ENCODE measurements around the gene SMARCD2.
"Not testable (repeated sequence)": the region's sequence is repeated elsewhere in the genome, so short reads cannot be mapped to it uniquely, and the experiment has no call there.

SMARCD2 gene

DNA sequence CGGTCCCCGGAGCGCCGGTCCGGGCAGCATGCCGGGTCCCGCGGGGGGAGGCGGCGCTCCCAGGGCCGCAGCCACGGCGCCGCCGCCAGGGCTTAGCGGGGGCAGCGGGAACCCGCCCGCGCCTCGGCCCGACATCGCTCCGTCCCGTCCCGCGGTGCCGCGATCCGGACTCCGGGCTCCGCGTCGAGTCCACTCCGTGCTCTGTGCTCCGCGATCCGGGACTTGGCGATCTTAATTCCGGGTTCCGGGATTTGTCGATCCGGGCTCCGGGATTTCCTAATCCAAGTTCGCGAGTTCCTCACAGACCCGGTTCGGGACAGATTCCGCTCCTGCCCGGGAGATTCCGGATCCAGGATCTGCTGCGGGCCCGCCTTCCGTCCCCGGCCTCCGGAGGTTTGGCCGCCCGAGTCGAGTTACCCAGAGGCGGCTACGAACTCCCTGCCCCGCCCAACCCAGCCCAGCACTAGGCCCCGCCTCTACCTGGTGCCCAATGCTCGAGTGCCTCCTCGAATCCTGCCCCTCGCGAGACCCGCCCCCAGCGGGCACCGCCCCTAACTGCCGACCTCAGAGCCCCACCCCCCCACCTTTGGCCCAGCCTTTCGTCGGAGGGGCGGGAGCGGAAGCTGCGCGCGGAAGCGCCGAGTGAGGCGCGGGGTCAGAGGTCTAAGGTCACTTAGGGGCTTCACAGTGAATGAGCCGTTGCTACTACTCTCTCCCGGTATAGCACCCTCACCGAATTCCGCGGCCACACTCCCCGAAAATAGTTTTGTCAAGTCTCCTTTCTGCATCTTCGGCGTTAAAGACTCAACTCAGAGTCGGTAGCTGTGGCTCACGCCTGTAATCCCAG is at the start of gene SMARCD2:
Gene SMARCD2, minus strand, starts transcription at position 146 of the 847 bp plus-strand sequence. Its CDS starts 11 bp downstream, at position 135.
- TF ChIP-seq, protein P1, sequence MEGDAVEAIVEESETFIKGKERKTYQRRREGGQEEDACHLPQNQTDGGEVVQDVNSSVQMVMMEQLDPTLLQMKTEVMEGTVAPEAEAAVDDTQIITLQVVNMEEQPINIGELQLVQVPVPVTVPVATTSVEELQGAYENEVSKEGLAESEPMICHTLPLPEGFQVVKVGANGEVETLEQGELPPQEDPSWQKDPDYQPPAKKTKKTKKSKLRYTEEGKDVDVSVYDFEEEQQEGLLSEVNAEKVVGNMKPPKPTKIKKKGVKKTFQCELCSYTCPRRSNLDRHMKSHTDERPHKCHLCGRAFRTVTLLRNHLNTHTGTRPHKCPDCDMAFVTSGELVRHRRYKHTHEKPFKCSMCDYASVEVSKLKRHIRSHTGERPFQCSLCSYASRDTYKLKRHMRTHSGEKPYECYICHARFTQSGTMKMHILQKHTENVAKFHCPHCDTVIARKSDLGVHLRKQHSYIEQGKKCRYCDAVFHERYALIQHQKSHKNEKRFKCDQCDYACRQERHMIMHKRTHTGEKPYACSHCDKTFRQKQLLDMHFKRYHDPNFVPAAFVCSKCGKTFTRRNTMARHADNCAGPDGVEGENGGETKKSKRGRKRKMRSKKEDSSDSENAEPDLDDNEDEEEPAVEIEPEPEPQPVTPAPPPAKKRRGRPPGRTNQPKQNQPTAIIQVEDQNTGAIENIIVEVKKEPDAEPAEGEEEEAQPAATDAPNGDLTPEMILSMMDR (IDR thresholded peaks at IDR 0.05; ENCODE audit: low read depth, low read length) = no peak
- peak; percentile 99 to 100 for DNase-seq (ENCODE audit: low read depth in 2 of 2)
- peak within 1 kb of the TSS; percentile 90 for H3K4me3 ChIP-seq (replicated peaks in 1 of 2; ENCODE audit: low read depth in 2 of 2, low read length in 2 of 2)

GRCh38 chr17:63889026-63889848 is 46.8 kb upstream of the SMARCD2 start:
- peak; percentile 37 to 38 for DNase-seq (ENCODE audit: low read depth in 2 of 2)
- TF ChIP-seq, protein P1 (IDR thresholded peaks at IDR 0.05; ENCODE audit: low read depth, low read length) = peak; percentile 35
- H3K4me3 ChIP-seq (replicated peaks in 1 of 2; ENCODE audit: low read depth in 2 of 2, low read length in 2 of 2) = not testable (repeated sequence)

DNA sequence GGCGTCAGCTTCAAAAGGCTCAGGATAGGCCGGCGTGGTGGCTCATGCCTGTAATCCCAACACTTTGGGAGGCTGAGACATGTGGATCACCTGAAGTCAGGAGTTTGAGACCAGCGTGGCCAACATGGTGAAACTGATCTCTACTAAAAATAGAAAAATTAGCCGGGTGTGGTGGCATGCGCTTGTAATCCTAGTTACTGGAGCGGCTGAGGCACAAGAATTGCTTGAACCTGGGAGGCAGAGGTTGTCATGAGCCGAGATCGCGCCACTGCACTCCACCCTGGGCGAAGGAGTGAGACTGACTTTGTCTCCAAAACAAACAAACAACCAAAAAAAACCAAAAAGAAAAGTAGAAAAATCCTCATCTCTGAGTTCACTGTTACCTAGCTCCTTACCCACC is 42.6 kb upstream of the SMARCD2 start:
- H3K4me3 ChIP-seq (replicated peaks in 1 of 2; ENCODE audit: low read depth in 2 of 2, low read length in 2 of 2); DNase-seq (ENCODE audit: low read depth in 2 of 2): not testable (repeated sequence)

DNA sequence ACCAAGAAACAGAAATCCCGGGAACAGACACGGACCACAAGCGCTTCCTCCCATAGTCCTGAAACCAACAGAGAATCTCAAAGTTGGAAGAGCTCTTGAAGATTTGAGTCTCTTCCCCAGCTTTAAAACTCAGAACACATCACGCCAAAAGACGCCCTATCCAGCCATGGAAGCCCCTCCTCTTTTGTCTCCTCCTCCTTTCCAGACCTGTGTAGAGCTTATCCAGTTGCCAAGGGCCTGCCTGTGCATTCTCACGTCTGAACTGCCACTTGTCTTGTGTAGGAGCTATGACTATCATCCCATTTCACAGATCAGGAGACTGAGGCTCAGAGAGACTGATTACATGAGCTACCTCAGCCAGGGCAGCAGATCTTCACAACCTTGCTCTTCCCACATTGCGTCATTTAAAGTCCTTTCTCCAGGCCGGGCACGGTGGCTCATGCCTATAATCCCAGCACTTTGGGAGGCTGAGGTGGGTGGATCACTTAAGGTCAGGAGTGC is 40.2 kb upstream of the SMARCD2 start:
- H3K4me3 ChIP-seq (replicated peaks in 1 of 2; ENCODE audit: low read depth in 2 of 2, low read length in 2 of 2); DNase-seq (ENCODE audit: low read depth in 2 of 2): not testable (repeated sequence)

GRCh38 chr17:63881935-63882601 is 39.6 kb upstream of the SMARCD2 start, which contains the start of gene GH2:
Gene GH2 (minus strand): TSS chr17:63881944. CDS start chr17:63881801, 143 bp downstream.
- TF ChIP-seq, protein P1 (IDR thresholded peaks at IDR 0.05; ENCODE audit: low read depth, low read length) = peak; percentile 77
- peak; percentile 53 to 64 for DNase-seq (ENCODE audit: low read depth in 2 of 2)
- no peak within 1 kb of the TSS for H3K4me3 ChIP-seq (replicated peaks in 1 of 2; ENCODE audit: low read depth in 2 of 2, low read length in 2 of 2)

- TF ChIP-seq, protein P1 (IDR thresholded peaks at IDR 0.05; ENCODE audit: low read depth, low read length) = peak; percentile 3
- not testable (repeated sequence) for H3K4me3 ChIP-seq (replicated peaks in 1 of 2; ENCODE audit: low read depth in 2 of 2, low read length in 2 of 2)
Observed at GRCh38 chr17:63881337-63881736, 38.9 kb upstream of the SMARCD2 start.

DNA sequence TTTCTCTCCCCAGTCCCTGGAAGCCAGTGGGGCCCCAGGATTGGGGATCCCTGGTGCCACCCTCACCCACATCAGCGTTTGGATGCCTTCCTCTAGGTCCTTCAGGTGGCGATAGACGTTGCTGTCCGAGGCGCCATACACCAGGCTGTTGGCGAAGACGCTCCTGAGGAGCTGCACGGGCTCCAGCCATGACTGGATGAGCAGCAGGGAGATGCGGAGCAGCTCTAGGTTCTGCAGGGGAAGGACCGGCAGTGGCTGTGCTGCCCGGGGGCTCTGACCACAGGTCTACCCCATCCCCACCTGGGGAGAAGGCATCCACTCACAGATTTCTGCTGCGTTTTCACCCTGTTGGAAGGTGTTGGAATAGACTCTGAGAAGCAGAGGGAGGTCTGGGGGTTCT is 38.2 kb upstream of the SMARCD2 start:
- TF ChIP-seq, protein P1 (IDR thresholded peaks at IDR 0.05; ENCODE audit: low read depth, low read length) = no peak

More at GRCh38 chr17:63881337-63881736, 38.9 kb upstream of the SMARCD2 start:
- DNase-seq (ENCODE audit: low read depth in 2 of 2) = not testable (repeated sequence)

GRCh38 chr17:63878413-63878812 is 35.9 kb upstream of the SMARCD2 start:
- not testable (repeated sequence) for DNase-seq (ENCODE audit: low read depth in 2 of 2); H3K4me3 ChIP-seq (replicated peaks in 1 of 2; ENCODE audit: low read depth in 2 of 2, low read length in 2 of 2)

More for the DNA sequence above, 38.2 kb upstream of the SMARCD2 start:
- no peak for DNase-seq (ENCODE audit: low read depth in 2 of 2)
- H3K4me3 ChIP-seq (replicated peaks in 1 of 2; ENCODE audit: low read depth in 2 of 2, low read length in 2 of 2) = no peak overlapping the region

DNA sequence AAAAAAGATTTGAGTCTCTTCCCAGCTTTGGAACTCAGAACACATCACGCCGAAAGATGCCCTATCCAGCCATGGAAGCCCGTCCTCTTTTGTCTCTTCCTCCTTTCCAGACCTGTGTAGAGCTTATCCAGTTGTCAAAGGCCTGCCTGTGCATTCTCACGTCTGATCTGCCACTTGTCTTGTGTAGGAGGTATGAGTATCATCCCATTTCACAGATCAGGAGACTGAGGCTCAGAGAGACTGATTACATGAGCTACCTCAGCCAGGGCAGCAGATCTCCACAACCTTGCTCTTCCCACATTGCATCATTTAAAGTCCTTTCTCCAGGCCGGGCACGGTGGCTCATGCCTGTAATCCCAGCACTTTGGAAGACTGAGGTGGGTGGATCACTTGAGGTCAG is 32.2 kb upstream of the SMARCD2 start:
- not testable (repeated sequence) for DNase-seq (ENCODE audit: low read depth in 2 of 2); H3K4me3 ChIP-seq (replicated peaks in 1 of 2; ENCODE audit: low read depth in 2 of 2, low read length in 2 of 2)

DNA sequence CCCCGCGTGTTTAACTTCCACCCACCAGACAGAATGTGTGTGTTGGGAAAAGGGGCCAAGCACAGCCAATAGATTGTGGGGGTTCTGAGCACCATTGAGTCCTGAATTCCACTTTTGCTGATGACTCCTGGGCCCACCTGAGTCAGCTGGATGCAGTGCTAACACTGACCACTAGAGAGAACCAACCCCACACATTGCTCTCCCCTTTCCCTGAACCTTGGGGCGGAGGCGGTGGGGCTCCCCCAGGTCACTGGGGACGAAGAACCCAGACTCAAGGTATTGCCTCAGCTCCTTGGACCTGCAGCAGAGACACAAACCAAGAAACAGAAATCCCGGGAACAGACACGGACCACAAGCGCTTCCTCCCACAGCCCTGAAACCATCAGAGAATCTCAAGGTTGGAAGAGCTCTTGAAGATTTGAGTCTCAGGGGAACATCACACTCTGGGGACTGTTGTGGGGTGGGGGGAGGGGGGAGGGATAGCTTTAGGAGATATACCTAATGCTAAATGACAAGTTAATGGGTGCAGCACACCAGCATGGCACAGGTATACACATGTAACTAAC is 31.7 kb upstream of the SMARCD2 start:
- DNase-seq (ENCODE audit: low read depth in 2 of 2) = not testable (repeated sequence)

More for the DNA sequence above, 31.7 kb upstream of the SMARCD2 start:
- not testable (repeated sequence) for H3K4me3 ChIP-seq (replicated peaks in 1 of 2; ENCODE audit: low read depth in 2 of 2, low read length in 2 of 2)
